Measurements from ENCODE around the gene PRR12. TPM values are rescaled to one million over a fixed set of nuclear protein-coding genes. Genes with fewer than 3 reads are reported as not detected.

PRR12 gene
- total RNA-seq, 1 donor from 2014 or later = 8.9 TPM

DNA sequence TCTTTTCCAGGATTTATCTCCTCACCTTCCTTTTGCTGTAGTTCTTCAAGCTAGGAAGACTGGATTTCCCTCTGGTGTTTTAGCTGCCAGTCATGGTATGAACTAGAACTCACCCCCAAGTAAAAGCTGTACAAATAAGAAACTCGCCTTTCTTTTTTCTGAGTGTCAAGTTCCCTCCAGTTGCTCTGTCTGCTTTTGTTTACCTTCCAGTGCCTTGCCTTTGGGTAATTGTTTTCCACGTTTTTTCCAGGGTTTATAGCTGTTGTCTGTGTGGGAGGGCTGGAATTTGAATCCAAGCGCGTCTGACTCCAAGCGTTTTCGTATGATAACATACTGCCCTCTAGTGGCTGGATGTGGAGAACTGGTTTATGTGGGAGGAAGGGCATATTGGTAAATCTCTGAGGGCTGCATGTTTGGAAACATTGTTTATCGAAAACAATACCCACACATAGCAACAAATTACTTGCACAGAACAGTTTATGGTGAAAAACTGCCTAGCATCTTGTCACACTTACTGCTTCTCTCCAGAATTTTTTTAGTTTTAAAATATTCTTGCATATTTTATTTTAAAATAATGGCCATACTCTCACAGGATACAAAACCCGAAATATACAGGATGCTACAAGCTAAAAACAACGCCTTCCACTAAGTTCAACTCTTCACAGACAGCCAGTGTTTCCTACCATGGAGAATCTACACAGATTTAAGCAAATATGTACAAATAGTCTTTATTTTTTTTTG, 44.0 kb upstream of the PRR12 start:
- H3K36me3 ChIP-seq (ENCODE audit: control insufficient read depth, insufficient read depth, low read length) = no peaks in the 10 kb centered on the region
- TF ChIP-seq, protein P1, sequence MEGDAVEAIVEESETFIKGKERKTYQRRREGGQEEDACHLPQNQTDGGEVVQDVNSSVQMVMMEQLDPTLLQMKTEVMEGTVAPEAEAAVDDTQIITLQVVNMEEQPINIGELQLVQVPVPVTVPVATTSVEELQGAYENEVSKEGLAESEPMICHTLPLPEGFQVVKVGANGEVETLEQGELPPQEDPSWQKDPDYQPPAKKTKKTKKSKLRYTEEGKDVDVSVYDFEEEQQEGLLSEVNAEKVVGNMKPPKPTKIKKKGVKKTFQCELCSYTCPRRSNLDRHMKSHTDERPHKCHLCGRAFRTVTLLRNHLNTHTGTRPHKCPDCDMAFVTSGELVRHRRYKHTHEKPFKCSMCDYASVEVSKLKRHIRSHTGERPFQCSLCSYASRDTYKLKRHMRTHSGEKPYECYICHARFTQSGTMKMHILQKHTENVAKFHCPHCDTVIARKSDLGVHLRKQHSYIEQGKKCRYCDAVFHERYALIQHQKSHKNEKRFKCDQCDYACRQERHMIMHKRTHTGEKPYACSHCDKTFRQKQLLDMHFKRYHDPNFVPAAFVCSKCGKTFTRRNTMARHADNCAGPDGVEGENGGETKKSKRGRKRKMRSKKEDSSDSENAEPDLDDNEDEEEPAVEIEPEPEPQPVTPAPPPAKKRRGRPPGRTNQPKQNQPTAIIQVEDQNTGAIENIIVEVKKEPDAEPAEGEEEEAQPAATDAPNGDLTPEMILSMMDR (IDR thresholded peaks at IDR 0.05; ENCODE audit: insufficient read depth, low read length, poor library complexity, severe bottlenecking) = peak; percentile 73
- DNase-seq (ENCODE audit: low read depth) = peak; percentile 54
- H3K27me3 ChIP-seq (ENCODE audit: control insufficient read depth, insufficient read depth, low read length) = no peaks in the 10 kb centered on the region
- H3K4me3 ChIP-seq (ENCODE audit: low read depth, low read length) = no peak overlapping the region

DNA sequence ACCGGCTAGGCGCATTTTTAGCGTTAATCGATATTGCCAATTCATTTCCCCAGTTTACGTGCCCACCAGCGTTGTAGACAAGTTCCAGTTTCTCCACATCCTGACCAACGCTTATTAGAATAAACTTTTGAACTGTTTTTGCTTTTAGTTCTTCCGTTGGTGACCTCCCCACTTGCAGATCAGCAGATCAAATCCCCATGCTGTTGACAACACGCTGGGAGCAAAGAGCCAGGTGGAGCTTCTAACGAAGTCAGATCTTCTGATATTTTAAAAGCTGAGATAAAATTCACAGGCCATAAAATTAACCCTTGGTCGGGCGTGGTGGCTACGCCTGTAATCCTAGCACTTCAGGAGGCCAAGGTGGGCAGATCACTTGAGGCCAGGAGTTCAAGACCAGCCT, 41.9 kb upstream of the PRR12 start:
- H3K36me3 ChIP-seq (ENCODE audit: control insufficient read depth, insufficient read depth, low read length) = no peaks in the 10 kb centered on the region
- DNase-seq (ENCODE audit: low read depth) = no peak
- no peak overlapping the region for H3K4me3 ChIP-seq (ENCODE audit: low read depth, low read length)
- TF ChIP-seq, protein P1 (IDR thresholded peaks at IDR 0.05; ENCODE audit: insufficient read depth, low read length, poor library complexity, severe bottlenecking) = no peak
- no peaks in the 10 kb centered on the region for H3K27me3 ChIP-seq (ENCODE audit: control insufficient read depth, insufficient read depth, low read length)

DNA sequence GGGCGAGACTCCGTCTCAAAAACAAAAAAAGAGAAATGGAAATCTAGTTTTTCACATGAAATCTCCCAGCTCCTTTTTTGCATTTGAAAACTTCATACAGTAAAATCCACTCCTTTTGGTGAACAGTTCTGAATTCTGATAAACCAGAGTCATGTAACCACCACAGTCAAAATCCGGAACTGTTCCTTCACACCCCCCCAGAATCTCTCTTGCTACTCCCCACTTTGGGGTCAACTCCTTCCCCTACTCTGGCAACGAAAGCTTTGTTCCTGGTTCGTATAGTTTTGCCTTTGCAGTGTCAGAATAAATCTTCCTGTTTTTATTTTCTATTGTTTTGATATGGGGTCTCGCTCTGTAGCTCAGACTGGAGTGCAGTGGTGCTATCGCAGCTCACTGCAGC, 39.5 kb upstream of the PRR12 start:
- H3K4me3 ChIP-seq (ENCODE audit: low read depth, low read length) = no peak overlapping the region
- no peaks in the 10 kb centered on the region for H3K27me3 ChIP-seq (ENCODE audit: control insufficient read depth, insufficient read depth, low read length)
- no peaks in the 10 kb centered on the region for H3K36me3 ChIP-seq (ENCODE audit: control insufficient read depth, insufficient read depth, low read length)
- TF ChIP-seq, protein P1 (IDR thresholded peaks at IDR 0.05; ENCODE audit: insufficient read depth, low read length, poor library complexity, severe bottlenecking) = no peak
- no peak for DNase-seq (ENCODE audit: low read depth)

DNA sequence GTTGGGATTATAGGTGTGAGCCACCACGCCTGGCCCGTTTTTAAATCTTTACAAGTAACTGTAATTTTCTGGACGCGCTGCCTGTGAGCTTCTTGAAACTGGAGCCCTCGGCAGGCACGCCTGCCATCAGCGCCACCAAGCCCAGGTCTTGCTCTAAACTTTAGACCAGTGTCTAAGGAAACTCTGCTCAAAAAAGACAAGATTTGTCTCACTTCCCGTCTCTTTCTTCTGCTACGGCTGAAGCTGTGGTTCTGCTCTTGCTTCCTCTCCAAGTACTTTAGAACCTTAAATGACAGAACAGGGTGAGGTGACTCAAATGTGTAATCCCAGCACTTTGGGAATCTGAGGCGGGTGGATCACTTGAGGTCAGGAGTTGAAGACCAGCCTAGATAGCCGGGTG, 38.2 kb upstream of the PRR12 start:
- TF ChIP-seq, protein P1 (IDR thresholded peaks at IDR 0.05; ENCODE audit: insufficient read depth, low read length, poor library complexity, severe bottlenecking) = no peak
- Histone ChIP-seq H3K36me3 (ENCODE audit: control insufficient read depth, insufficient read depth, low read length) (peaks cover 3% of the 10 kb centered on the region), H3K27me3 (ENCODE audit: control insufficient read depth, insufficient read depth, low read length) (no peaks in the 10 kb centered on the region), H3K4me3 (ENCODE audit: low read depth, low read length) (no peak overlapping the region)
- DNase-seq (ENCODE audit: low read depth) = no peak

DNA sequence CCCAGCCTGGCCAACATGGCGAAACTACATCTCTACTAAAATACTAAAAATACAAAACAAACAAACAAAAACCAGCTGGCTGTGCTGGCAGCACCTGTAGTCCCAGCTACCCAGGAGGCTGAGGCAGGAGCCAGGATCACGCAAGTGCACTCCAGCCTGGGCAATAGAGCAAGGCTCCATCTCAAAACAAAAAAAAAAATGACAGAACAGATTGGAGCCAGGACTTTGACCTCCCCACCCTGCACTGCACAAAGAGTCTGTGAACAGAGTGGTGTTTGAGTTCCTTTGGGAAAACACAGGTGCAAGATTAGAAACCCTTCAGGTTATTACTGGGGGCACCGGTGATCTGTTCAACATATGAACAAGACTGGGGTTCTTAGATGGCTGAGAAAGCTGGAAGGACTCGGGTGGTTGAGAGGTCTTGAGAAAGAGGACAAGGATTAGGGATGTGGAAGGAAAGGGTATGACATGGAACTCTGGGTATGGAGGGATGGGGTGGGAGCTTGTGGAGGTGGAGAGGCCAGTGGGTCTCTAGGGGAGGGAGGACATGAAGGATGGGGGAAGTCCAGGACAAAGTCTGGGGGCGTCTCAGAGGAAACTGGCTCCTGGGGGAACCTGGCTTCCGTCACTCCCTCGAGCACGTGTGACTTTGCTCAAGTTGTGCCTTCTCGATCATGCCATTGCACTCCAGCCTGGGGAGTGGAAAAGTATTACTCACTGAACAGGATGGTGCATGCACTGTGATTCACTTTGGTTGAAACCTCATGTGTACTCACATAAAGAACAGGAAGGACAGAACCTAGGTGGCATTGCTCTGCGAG, 37.3 kb upstream of the PRR12 start:
- DNase-seq (ENCODE audit: low read depth) = no peak
- Histone ChIP-seq H3K27me3 (ENCODE audit: control insufficient read depth, insufficient read depth, low read length) (no peaks in the 10 kb centered on the region), H3K36me3 (ENCODE audit: control insufficient read depth, insufficient read depth, low read length) (peaks cover 5% of the 10 kb centered on the region), H3K4me3 (ENCODE audit: low read depth, low read length) (no peak overlapping the region)
- TF ChIP-seq, protein P1 (IDR thresholded peaks at IDR 0.05; ENCODE audit: insufficient read depth, low read length, poor library complexity, severe bottlenecking) = no peak

All from kidney epithelial cell (primary cell).